Sigmoid colon (tissue), 7 donors: ENCODE data around the gene SLAMF9. TPM values are rescaled to one million over a fixed set of nuclear protein-coding genes. Genes with fewer than 3 reads are reported as not detected.

ENCODE experiments used
- DNase-seq: peaks from one replicate; pipeline ENCODE4 v3.0.0-alpha.2; 2019
- H3K27ac ChIP-seq, 4 donors: fragments of 200-600 bp; sonication (generic); one replicate each; pipeline ENCODE4 v1.5.1; 2016 to 2019; ENCODE audit warnings: mild to moderate bottlenecking in 1 of 4
- H3K27me3 ChIP-seq, 3 donors: fragments of 200-600 bp; sonication (generic); one replicate each; pipeline ENCODE4 v1.5.1; 2019; ENCODE audit warnings: mild to moderate bottlenecking in 1 of 3
- H3K36me3 ChIP-seq, 4 donors: fragments of 200-600 bp; sonication (generic); one replicate each; pipeline ENCODE4 v1.5.1; 2016 to 2019
- H3K4me1 ChIP-seq, 4 donors: fragments of 200-600 bp; sonication (generic); one replicate each; pipeline ENCODE4 v1.5.1; 2017 to 2019
- H3K4me3 ChIP-seq, 4 donors: fragments of 200-600 bp; sonication (generic); one replicate each; pipeline ENCODE4 v1.5.1; 2017 to 2019; ENCODE audit warnings: mild to moderate bottlenecking in 2 of 4, moderate library complexity in 1 of 4
- H3K9me3 ChIP-seq, 4 donors: fragments of 200-600 bp in 3 of 4; sonication (generic) in 3 of 4; one replicate each; pipeline versions ENCODE4 v1.5.1 to v1.6.1; 2013 to 2019
- EP300 ChIP-seq, 4 donors: sonication (generic); formaldehyde crosslinking; IDR thresholded peaks; one replicate each; pipeline ENCODE4 v1.6.1; 2017; ENCODE audit warnings: antibody characterized with exemption in 4 of 4
- POLR2A ChIP-seq, 2 donors: fragments of 450-650 bp; IDR thresholded peaks; one replicate each; pipeline ENCODE4 v1.6.1; 2016; ENCODE audit warnings: antibody characterized with exemption in 2 of 2, mild to moderate bottlenecking in 2 of 2, moderate library complexity in 2 of 2
- POLR2AphosphoS5 ChIP-seq, 4 donors: sonication (generic); formaldehyde crosslinking; IDR thresholded peaks; one replicate each; pipeline ENCODE4 v1.6.1; 2017; ENCODE audit warnings: antibody characterized with exemption in 4 of 4
- WGBS, 2 donors: extraction: QIAGEN DNeasy Blood & Tissue Kit; methylation state at CpG; one replicate each; pipeline ENCODE4 v1.1.7; 2013; 5-methylcytosine and 5-hydroxymethylcytosine counted together
- intact Hi-C: fragments of 100-400 bp; cut with DNase I; formaldehyde crosslinking; loops from one replicate; pipeline ENCODE4 v1.15.1; 2023
- polyA plus RNA-seq, 3 donors: library from polyadenylated mRNA; stranded (reverse); fragments of 200-250 nt; gene quantifications; one replicate each; pipeline ENCODE4 v1.2.3, GENCODE V29; 2013
- total RNA-seq, 4 donors: library from RNA; depleted of rRNA; stranded (reverse); fragments of >200 nt; gene quantifications; one replicate each; pipeline ENCODE4 v1.1.0, GENCODE V29; 2016
- TF ChIP-seq, protein P1 (sequence below), 4 experiments: fragments of 450-650 bp in 3 of 4; fragments of 200-600 bp in 1 of 4; IDR thresholded peaks; one replicate each; pipeline ENCODE4 v1.5.1; 2016 to 2019; ENCODE audit warnings: antibody characterized with exemption in 4 of 4, mild to moderate bottlenecking in 3 of 4, moderate library complexity in 2 of 4
- donor health status: healthy with polysubstance abuse.
- donor health status: Bipolar disorder and iron deficiency.
- donor health status: healthy.

Gene SLAMF9
- total and polyA plus RNA-seq, 7 donors = 0.15 TPM; not detected in 6

DNA sequence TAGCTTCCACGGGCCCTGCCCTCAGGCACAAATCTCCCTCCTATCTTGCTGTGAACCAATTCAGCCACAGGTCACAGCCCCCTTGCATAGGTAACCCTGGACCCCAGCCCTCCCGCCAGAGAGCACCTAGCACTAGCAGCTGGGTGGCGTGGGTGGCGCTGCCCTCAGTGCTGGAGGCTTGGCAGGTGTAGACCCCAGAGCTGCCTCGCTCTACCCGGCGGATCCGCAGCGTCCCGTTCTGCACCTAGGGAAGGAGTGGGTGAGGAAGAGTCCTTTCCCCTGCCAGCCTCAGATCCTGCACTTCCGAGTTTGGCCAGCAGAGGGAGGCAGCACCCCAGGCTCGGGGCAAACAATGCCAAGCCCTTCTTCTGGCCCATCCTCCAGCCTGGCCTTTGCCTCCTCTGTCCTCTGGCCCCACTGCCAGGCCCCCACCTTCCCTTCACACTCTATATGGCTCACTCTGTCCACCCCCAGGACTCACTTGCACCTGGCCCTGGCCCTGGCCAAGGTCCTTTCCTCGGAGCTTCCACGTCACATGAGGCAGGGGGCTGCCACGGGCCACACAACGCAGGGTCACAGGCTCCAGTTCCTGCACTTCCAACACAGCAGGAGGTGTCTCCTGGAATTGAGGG is 17.6 kb downstream of the SLAMF9 start:
- WGBS, 2 donors = 24 to 33% methylated on average over 16 of the region's 16 CpGs
- TF ChIP-seq, protein P1, sequence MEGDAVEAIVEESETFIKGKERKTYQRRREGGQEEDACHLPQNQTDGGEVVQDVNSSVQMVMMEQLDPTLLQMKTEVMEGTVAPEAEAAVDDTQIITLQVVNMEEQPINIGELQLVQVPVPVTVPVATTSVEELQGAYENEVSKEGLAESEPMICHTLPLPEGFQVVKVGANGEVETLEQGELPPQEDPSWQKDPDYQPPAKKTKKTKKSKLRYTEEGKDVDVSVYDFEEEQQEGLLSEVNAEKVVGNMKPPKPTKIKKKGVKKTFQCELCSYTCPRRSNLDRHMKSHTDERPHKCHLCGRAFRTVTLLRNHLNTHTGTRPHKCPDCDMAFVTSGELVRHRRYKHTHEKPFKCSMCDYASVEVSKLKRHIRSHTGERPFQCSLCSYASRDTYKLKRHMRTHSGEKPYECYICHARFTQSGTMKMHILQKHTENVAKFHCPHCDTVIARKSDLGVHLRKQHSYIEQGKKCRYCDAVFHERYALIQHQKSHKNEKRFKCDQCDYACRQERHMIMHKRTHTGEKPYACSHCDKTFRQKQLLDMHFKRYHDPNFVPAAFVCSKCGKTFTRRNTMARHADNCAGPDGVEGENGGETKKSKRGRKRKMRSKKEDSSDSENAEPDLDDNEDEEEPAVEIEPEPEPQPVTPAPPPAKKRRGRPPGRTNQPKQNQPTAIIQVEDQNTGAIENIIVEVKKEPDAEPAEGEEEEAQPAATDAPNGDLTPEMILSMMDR (IDR thresholded peaks at IDR 0.05) = peak; percentile 93 to 99 (median 98)
- TF ChIP-seq POLR2A (IDR thresholded peaks at IDR 0.05) = no peak
- Histone ChIP-seq H3K27ac (no peak overlapping the region), H3K27me3 (no peaks in the 10 kb centered on the region), H3K36me3 (no peaks in the 10 kb centered on the region), H3K4me1 (peaks cover 0 to 11% (median 6%) of the 10 kb centered on the region in 4 donors), H3K4me3 (no peak overlapping the region), H3K9me3 (no peaks in the 10 kb centered on the region)
- intact Hi-C loops = loop anchor here (1.0 kb wide), 1 partner anchor 71 kb away; no protein-coding TSS in a partner anchor
- DNase-seq = peak; percentile 81

DNA sequence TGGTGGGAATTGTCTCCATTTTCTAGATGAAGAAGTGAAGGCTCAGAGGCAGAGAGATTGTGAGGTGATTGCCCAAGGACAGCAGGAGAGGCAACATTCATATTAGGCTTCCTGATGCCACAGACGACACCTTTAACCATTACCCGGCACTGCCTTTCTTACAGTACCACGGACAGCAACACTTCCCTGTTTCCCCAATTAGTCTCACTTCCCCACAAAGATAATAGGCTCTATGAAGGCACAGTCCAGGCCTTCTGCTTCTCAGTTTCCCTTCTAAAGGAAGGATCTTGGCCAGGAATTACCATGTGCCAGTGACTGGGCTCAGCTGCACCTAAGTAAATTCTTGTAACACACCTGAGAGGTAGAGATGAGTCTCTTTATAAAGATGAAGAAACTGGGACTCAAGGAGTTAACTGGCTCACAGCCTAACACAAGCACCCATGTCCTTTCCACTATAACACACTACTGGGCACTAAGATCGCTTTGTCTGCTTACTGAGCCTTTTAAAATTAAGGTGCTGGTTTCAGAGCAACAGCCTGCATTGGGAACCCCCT is 18.2 kb downstream of the SLAMF9 start:
- H3K9me3 ChIP-seq = no peaks in the 10 kb centered on the region
- no peak overlapping the region for H3K27ac ChIP-seq
- no peaks in the 10 kb centered on the region for H3K27me3 ChIP-seq
- TF ChIP-seq, protein P1 (IDR thresholded peaks at IDR 0.05) = no peak
- no peak for TF ChIP-seq POLR2A (IDR thresholded peaks at IDR 0.05)
- TF ChIP-seq POLR2AphosphoS5 (IDR thresholded peaks at IDR 0.05) = no peak
- H3K36me3 ChIP-seq = no peaks in the 10 kb centered on the region
- no peak overlapping the region for H3K4me3 ChIP-seq
- peaks cover 0 to 11% (median 6%) of the 10 kb centered on the region in 4 donors for H3K4me1 ChIP-seq
- DNase-seq = no peak
- intact Hi-C loops = loop anchor here (1.0 kb wide), 1 partner anchor 72 kb away; no protein-coding TSS in a partner anchor
- 62 to 68% methylated on average over 4 of the region's 4 CpGs for WGBS, 2 donors

DNA sequence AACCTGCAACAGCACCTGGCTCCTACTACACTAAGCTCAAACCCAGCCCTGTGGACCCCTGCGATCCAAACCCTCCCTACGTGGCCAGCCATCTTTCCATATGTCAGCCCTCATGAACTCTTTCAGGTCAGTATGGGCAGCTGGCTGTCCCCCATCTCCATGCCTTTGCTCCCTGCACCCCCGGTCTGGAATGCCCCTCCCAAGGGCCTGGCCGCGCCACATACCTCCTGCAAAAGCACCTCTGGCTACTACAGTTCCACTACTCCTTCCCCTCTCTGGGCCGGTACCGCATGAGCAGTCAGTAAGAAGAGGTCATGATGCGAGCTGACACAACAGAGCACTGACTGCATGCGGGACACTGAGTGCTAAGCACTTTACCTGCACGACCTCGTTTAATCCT is 18.7 kb downstream of the SLAMF9 start:
- TF ChIP-seq EP300 (IDR thresholded peaks at IDR 0.05) (no peak), POLR2A (IDR thresholded peaks at IDR 0.05) (no peak), POLR2AphosphoS5 (IDR thresholded peaks at IDR 0.05) (no peak)
- TF ChIP-seq, protein P1 (IDR thresholded peaks at IDR 0.05) = no peak
- H3K9me3 ChIP-seq = no peaks in the 10 kb centered on the region
- no peak overlapping the region for H3K27ac ChIP-seq
- intact Hi-C loops = no loop called here
- H3K36me3 ChIP-seq = no peaks in the 10 kb centered on the region
- 89 to 95% methylated on average over 11 of the region's 11 CpGs for WGBS, 2 donors
- H3K4me1 ChIP-seq = peaks cover 0 to 11% (median 6%) of the 10 kb centered on the region in 4 donors
- no peaks in the 10 kb centered on the region for H3K27me3 ChIP-seq
- no peak overlapping the region for H3K4me3 ChIP-seq
- no peak for DNase-seq

DNA sequence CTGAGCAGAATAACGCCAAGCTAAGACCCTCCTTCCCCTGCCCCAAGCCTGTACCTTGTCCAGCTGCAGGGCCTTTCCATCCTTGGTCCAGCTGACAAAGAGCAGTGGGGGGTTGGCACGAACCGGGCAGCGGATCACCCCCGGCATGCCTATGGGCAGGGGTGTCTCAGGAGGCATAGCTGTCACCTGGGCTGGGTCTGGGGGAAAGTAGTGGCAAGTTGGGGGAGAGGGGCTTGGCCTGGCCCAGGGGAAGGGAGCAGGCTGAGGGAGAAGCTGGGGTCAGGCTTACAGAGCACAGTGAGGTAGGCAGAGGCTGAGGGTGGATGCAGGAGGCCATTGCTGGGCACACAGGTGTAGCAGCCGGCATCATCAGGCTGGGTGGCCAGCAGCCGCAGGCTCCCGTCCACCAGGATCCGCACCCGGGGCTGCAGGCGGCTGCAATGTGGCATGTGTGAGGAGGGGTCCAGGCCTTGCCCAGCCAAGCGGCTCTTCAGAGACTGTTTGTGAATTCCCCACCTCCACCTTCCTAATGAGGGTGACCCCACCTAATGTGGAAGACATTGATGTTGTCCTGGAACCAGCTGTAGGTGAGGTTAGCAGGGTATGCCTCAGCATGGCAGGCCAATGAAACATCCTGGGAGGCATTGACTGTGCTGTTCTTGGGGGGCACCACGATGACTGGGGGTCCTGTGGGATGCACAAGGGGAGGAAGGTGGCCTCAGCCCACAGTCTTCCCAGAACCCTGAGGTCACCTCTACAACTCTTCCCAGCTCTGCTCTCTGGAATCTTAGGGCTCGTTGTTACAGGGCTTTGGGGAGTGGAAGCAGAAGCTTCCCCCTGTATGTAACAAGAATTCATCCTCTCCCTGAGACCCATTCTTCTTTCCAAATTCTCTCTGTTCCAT is 19.6 kb downstream of the SLAMF9 start:
- Histone ChIP-seq H3K4me1 (peaks cover 0 to 11% (median 6%) of the 10 kb centered on the region in 4 donors), H3K27ac (no peak overlapping the region), H3K4me3 (no peak overlapping the region), H3K36me3 (no peaks in the 10 kb centered on the region), H3K27me3 (no peaks in the 10 kb centered on the region), H3K9me3 (no peaks in the 10 kb centered on the region)
- intact Hi-C loops = no loop called here
- WGBS, 2 donors = 91 to 92% methylated on average over 14 of the region's 14 CpGs
- TF ChIP-seq EP300 (IDR thresholded peaks at IDR 0.05) (no peak), POLR2A (IDR thresholded peaks at IDR 0.05) (no peak), POLR2AphosphoS5 (IDR thresholded peaks at IDR 0.05) (no peak)
- TF ChIP-seq, protein P1 (IDR thresholded peaks at IDR 0.05) = no peak
- DNase-seq = no peak
